GM10266 (cell line): ENCODE data around the gene KIF12.
A peak's percentile ranks its signal among the peaks of the same experiment; 100 is the strongest.

Experiments
- DNase-seq: peaks from one replicate; pipeline ENCODE4 v3.0.0; 2012; ENCODE audit errors: extremely low spot score
- CTCF ChIP-seq: IDR thresholded peaks from 2 replicates; pipeline ENCODE4 v1.5.1; 2012; ENCODE audit warnings: mild to moderate bottlenecking, low read depth; ENCODE audit not compliant: control insufficient read depth, insufficient read depth; ENCODE audit errors: missing control alignments

KIF12 gene

DNA sequence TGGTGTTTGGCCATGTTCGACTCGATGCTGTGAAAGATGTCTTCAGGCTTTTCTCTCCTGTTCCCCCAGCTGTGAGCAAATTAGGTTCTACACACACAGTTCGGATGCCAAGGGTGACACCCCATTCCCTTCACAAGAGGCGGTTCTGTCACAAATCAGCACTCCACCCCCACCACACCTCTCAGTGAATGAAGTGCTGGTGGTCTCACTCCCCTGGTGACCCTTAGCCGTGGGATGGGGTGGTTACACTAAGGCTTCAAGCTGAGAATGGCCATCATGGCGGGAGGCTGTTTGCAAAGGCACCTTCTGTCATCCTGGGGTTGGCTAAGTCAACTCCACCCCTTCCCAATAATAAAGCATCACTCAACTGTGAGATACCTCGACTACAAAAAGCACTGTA lies 47.4 kb downstream of the KIF12 start:
- TF ChIP-seq CTCF = no peak
- DNase-seq = no peak

GRCh38 chr9:114051281-114051680 lies 47.8 kb downstream of the KIF12 start:
- no peak for TF ChIP-seq CTCF
- DNase-seq = no peak

DNA sequence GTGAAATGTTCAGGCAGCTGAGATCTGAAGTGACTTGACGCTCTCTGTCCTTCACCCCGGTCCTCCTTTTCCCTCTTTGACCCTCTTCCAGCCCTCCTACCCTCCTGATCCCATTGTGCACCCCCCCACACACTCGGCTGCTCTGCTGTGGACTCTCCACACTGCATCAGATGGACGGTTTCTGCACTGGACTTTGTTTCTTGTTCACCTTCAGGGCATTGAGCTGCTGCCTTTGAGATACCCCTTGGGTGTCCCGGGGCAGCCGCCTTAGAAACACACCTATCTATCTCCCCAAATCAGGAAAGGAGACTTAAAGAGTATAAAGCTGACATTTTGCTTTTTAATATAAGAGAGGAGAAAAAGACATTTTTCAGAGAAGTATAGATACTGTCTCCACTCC lies 48.4 kb downstream of the KIF12 start:
- TF ChIP-seq CTCF = no peak
- DNase-seq = no peak

- no peak for DNase-seq
- TF ChIP-seq CTCF = no peak
Measured at GRCh38 chr9:114050226-114050568, 48.9 kb downstream of the KIF12 start.

DNA sequence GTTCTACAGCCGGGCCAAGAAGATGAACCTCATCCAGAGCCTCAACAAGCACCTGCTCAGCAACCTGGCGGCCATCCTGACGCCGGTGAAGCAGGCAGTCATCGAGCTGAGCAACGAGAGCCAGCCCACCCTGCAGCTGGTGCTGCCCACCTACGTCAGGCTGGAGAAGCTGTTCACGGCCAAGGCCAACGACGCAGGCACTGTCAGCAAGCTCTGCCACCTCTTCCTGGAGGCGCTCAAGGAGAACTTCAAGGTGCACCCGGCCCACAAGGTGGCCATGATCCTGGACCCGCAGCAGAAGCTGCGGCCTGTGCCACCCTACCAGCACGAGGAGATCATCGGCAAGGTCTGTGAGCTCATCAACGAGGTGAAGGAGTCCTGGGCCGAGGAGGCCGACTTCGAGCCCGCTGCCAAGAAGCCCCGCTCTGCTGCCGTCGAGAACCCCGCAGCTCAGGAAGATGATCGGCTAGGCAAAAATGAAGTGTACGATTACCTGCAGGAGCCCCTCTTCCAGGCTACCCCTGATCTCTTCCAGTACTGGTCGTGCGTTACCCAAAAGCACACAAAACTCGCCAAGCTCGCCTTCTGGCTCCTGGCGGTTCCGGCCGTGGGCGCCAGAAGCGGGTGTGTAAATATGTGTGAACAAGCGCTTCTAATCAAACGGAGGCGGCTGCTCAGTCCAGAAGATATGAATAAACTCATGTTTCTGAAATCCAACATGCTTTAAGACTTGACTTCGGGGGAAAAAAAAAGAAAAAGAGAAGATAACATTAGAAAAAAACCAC lies 49.5 kb downstream of the KIF12 start:
- no peak for DNase-seq
- TF ChIP-seq CTCF = no peak

DNA sequence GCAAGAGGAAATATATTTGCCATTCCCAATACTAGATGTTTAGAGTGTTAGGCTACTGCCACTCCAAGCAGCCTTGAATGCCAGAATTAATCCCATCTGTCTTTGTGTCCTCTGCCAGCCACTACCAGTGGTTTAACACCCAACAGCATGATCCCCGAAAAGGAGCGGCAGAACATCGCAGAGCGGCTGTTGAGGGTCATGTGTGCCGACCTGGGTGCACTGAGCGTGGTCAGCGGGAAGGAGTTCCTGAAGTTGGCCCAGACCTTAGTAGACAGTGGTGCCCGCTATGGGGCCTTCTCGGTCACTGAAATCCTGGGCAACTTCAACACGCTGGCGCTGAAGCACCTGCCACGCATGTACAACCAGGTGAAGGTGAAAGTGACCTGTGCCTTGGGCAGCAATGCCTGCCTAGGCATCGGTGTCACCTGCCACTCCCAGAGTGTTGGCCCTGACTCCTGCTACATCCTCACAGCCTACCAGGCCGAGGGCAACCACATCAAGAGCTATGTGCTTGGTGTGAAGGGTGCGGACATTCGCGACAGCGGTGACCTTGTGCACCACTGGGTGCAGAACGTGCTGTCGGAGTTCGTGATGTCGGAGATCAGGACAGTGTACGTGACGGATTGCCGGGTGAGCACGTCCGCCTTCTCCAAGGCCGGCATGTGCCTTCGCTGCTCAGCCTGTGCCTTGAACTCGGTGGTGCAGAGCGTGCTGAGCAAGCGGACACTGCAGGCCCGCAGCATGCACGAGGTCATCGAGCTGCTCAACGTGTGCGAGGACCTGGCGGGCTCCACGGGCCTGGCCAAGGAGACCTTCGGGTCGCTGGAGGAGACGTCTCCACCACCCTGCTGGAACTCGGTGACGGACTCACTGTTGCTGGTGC lies 50.3 kb downstream of the KIF12 start:
- no peak for TF ChIP-seq CTCF
- no peak for DNase-seq

DNA sequence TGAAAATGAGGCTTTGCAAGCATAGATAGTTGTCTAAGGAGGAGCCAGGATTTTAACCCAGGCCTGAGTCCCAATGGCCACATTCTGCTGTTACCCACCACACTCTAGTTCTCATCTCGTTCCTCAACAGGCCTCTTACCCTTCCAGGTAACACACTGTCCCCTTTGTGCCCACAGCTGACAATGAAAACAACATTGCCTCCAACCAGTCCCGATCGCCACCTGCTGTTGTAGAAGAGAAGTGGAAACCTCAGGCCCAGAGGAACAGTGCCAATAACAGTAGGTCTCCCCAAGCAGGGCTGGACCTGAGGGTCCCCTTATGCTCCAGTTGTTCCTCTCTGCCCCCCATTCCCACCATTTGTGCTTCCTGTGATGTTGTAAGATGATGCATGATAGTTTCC lies 51.4 kb downstream of the KIF12 start:
- no peak for DNase-seq
- peak; percentile 14 for TF ChIP-seq CTCF
